HG02642 (cell line): ENCODE data around the gene SLC9A9.
A peak's percentile ranks its signal among the peaks of the same experiment; 100 is the strongest.

Experiments
- ATAC-seq: cut with Tn5 transposase; IDR thresholded peaks from one replicate; pipeline ENCODE4 v1.9.1; 2021; ENCODE audit warnings: mild to moderate bottlenecking; ENCODE audit not compliant: unreplicated experiment, poor library complexity

The SLC9A9 gene

DNA sequence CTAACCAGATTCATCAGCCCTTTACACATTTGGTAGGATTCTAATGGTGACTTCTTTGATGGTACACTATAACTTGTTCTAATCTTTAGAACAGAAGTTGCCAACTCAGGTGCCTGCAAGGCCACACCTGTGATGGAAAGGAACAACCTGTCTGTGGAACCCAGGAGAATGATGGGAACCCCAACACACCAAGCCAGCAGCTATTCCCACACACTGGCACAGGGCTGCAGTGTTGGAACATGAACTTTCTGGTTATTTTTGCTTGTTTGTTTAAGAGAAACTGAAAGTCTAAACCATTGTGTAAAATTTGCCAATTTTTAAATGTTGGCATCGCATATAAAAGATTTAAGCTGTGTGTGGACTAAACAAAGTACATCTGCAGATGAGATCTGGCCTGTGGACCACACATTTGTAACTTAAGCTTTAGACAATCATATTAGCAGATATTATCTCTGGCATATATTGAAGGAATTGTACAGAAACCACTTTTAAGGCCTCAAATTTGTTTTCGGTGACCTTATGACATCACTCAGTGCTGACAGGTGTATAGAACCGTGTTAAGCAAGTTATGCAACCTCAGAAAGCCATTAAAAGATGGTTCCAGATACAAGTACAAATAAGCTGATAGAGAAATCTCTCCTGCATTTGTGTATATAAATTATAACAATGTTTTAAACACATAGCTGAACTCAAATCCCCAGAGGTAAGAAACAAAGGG lies 242.9 kb downstream of the SLC9A9 start:
- ATAC-seq, result peak; percentile 24

DNA sequence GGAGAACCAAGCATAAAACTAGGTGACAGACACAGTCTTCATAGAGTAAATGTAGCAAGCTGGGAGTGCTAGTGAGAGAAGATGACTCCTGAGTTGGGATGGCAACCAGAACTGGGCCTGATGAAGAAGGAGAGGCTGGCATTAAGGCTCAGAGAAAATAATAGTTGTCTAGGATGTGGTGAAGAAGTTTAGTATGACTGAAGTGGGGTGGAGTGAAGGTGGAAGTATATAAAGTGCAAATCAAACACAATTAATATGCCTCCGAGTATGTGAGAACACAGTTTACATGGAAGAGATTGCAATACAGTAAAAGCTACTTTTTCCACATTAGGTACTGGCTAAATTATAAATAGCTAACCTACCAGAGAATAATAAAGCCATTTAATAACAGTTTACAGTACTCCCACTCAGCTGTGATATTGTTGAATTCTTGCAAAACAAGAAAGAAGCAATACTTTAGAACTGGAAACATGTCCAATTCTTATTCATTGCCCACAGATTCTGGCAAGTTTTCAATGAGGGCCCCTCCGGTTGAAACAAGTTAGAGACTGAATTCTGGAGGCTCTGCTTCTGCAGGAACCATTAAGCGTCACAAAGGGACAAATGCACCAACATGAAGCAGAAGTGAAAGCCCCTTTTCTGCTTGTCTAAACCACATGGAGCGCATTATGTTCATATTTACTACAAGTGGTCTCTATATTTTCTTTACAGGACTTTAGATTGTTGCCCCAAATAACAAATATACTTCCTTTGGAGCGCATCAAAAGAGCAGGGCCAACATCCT lies 243.7 kb downstream of the SLC9A9 start:
- ATAC-seq, result peak; percentile 89

DNA sequence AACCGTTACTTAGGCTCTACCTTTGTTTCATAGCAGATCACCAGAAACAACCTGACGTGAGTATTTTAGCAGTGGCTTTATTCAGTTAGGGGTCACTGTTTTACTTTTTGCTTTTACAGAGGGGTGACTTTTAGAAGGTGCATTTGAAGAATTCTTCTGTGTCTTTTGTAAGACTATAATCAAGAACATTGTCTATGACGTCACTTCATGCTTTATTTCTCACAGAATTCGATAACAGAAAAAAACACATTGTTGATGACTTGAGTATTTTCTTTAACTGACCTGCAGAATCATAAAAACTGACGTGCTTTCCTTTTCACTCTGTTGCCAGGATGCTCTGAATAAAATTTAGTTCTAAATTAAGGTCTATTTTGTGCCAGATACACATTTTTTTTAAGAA lies 244.5 kb downstream of the SLC9A9 start:
- no peak for ATAC-seq

DNA sequence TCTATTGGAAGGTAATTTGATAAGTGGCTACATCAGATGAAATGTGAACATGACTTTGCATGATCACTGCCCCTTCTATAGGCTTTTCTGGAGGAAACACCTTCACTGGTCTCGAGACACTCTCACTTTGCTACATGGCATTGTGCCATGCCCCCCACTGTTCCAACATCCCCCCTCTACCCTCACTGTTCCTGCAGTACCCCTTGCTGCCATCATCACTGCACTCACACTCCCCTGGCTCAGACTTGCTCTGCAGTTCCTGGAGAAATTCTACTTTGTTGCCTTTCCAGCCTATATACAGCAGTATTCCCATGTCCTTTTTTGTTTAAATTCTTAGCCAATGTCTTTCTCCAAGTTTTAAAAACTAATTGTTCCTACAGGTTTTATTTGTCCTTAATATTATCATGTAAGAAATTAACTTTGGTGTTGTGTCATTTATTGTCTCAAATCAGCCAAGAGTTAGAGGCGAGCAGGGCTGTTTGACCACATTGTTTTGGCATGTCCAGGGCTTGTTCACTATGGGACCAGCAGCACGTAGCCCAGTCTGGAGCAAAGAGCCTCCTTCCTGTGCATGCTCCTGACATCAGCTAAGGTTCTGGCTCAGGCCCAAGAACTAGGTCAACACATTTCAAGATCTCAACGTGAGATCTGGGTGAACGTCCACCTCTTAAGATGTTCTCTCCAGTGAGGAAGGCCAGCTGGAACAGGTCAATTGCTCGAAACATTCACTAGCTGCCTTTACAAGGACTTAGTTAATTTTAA lies 246.4 kb downstream of the SLC9A9 start:
- no peak for ATAC-seq

DNA sequence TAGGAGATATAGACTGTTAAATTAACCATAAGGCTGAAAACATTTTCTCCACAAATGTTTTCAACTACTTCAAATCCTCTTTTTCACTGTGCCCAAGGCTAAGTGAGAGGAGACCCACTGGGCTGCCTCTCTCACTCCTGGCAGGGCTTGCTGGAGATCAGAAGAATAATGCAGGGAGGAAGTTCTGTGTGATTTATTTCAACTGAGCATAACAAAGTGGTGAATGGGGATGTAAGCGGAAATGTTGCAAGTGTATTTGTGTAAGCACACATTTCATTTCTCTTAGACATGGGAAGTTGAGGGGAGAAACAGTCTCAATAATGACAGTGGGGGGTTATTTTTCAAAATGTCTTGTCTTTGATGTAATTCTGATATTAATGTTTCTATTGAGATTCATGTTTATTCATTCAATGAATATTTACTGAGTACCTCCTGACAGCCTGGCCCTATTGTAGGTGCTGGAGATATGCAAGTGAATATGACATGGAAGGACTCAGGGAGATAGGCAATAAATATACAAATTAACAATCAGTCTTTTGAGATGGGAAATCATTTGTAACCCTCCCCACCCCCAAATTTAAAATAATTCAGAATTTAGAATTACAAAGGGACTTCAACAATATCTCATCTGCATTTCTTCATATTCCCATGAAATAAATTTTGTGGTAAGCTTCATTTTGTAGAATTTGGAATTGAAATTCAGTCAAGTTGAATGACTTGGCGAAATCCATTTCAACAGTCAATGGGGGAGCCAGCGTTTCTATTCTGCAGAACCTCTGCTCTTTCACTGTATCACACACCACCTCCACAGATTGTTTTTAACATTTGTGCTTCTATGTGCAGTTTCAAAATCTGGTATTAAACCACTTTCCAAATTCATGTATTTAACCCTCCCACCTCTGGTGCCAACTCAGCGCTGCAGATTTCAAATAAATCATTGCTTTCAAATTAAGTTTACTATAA lies 247.2 kb downstream of the SLC9A9 start:
- no peak for ATAC-seq

DNA sequence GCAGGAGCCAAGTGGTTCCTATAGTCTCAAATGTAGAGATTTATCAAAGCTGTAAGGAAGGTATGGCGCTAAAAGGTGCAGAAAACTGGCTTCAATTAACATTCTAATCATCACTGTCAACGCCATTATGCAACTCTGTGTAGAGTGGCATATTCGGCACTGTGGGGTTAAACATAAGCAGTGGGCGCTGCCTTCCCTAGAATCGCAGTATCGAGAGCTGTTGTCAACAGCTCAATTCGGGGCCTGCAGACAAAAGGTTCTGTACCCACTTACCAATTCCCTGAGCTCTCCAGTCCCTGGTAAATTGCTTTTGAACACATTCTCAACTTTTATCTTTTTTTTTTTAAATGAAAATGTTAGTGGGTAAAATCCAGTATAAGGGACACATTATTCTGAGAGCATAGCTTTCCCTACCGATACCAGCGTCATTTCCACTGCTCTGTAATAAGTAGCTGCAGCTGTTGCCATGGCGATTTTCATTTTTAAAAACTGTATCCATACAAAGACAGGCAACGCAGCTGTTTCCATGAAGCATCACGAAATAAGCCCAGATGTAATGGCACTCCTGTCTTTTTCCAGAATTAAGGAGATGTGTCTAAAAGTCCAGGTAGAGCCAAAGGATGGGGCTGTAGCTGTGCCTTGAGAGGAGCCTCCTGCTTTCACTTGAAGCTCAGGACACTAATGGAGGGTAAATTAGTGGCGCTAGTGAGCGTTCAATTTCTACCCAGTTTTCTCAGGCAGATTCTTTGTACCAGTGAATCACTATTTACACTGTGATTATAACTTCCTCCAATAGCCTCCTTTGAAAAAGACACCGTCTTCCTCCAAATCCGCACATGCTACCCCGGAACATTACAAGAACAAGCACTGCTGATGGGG lies 250.3 kb downstream of the SLC9A9 start:
- ATAC-seq, result no peak

DNA sequence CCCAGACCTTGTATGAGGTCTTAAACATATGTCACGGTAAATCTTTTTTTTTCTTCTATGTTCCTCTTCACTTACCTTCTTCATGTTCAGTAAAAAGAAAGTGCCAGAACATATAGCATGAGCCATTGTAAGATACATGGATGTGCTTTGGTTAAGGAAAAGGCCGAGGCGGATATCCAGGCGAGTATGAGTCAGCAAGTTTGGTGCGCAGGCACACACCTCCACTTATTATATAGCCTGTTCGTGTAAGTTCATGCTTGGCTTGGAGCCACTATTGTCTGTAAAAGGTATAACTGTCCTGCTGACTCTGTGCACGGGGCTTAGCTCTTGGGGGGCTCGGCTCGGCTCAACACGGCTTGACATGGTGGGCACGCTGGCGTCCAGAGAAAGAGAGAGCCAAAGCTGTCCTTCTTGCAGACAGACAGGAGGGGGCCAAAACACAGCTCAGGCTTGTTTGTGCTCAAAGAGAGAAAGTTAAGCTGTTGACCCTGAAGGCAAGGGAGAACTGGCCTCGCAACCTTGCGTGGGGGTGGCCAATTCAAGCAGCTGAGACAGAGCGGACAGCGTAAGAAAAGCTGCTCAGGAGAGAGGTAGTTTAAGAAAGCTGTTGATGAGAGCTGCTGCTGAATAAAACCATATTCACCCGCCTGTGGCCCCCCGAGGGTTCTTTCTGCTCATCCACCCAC lies 251.2 kb downstream of the SLC9A9 start:
- no peak for ATAC-seq

DNA sequence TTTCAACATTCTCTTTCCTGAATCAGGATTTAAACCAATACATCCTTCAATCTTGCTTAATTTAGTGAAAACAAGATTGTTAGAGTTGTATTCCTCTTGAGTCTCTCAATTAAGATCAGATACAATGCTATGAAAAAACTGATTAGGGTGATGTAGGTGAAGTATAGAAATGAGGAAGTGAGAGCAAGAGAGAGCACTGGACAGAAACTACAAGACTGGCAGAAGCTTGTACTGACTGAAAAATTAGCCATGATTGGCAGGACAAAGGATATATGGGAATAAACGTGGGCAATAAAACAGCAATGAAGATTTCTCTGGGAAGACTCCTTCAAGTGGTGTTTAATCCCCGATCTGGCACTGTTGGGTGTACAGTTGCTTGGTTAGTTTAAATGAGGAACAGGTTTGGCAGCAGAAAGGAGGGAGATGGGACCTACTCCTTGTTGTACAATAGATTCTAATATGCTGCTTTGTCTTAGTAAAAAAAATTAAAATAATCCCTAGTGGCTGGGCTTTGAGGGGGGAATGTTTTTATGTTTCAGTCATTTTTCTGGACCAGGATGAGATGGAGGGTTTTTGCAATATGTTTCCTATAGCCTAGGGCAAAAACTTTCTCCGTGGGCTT lies 252.7 kb downstream of the SLC9A9 start:
- peak; percentile 96 for ATAC-seq

DNA sequence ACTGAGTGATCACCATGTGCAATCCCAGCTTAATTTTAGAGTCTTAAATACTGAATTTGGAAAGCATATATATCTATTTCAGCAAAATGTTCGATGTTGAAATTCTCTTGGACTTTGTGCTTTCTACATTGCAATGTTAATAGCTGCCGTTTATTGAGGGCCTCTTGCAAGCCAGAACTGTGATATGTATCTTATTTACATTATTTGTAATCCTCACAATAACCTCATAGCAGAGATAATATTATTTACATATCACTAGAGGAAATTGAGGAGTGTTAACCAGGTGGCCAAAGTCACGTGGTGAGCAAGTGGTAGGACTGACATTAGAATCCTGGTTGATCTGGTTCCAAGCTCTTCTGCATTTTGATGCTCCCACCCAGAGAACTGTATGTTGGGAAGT lies 254.1 kb downstream of the SLC9A9 start:
- ATAC-seq, result no peak

DNA sequence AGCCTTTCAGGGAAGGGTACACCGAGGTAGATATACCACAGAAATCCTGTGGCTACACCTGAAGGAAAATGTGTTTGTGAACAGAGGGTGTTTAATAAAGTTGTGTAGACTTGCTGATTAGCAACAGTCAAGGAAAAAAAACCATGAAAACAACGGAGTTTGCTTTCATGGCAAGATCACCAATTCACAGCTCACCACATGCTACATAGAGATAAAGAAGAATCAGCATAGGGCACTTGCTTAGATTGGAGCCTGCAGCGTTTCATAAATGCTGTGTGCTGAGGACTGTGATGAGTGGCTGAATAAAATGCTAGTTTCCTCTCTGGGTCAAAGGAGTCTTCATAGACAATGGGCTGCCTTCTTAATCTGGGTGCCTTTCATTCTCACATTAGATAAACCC lies 257.6 kb downstream of the SLC9A9 start:
- ATAC-seq, result no peak

DNA sequence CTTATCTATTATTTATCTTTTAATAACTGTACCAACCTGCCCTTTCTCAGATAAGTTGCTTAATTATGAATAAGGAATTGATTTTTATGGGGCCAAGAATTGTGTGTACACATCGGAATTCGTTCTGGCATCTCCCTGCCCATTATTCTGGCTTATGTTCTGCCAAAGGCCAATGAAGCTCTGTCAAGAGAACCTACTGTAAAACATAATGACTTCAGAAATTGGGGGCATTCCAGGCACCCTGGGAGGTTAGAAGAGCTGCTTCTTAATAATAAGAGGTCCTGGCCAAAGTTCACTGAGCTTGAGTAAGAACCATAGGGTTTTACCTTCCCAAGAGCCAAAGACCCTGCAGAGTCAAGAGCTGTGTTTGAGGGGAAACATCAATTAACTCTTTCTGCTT lies 261.7 kb downstream of the SLC9A9 start:
- ATAC-seq, result no peak

DNA sequence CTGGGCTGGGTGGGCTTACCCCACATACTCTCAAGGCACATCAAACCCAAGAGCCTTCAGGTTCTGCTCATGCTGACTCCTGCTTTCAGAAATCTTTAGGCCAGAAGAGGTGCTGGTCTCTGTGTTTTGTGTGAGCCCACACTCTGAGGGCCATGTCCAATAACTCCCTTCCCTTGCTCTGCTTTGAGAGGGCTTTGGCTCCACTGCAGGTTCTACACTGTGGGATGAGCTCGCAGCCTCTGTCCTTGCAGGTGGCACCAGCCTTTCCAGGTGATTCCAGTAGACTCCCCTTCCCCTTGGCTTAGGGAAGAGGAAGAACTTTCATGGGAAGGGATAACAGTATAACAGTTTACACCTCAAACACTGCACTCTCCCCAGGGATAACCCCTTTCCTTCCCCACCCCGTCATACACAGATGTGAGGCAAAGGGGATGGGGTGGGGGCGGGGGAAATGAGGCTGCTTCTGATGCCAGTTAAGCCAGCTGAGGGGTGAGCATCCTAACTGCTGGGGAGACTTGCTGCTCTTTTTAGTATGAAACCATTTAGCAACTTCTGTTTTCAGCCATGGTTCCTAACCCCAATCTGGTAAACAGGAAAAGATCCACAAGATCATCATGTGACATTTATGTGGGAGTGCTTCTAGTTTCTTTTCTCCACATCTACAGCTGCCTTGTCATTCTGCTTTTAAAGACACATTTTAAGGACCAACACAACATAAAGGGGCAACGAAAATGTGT lies 262.4 kb downstream of the SLC9A9 start:
- ATAC-seq, result peak; percentile 43

DNA sequence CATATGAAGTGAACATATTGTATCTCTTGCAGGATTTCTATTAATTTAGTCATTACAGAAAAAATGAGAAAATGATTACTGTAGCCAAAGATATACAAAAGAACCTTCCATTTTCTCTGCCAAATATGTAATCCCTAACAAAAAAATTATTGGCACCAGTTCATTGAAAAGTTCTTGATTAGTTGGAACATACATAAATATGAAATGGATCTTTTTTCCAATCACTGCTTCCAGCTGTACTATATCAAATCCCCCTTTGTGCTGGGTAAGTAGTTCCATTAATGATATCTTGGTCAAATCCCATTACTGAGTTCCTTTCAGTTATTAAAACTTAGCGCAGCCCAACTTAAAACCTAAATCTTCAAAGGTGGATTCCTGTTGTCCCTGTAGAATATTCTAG lies 263.8 kb downstream of the SLC9A9 start:
- ATAC-seq, result no peak

DNA sequence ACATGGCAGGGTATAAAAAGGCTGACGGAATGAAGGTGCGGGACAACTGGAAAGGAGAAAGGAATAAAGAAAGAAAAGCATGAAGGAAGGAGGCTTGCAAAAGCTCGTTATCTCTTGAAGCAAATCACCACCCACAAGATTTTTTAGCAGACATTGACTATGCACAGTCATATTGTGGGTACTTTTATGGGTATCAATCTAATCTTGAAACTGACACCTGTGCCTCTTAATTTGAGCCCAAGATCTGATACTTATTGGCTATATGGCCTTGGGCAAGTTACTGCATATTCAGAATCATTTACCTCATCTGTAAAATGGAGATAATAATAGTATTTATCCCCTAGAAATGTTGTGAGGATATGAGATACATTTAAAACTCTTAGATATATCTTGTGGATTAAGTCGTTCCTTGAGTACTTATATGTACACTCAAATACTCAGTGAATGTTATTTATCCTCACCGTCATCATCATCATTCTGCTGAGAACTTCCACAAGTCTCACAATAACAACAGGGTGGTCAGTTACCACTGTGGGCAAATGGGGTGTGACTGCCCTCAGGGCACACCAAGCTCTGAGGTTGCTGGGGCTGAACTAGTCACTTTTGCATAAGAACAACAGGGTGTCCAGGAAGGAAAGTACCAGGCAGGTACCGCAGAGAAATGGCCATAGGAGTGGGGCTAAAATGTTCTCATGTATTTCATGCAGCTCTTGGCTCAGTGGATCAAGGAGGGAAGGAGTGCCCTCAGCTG lies 266.1 kb downstream of the SLC9A9 start:
- ATAC-seq, result no peak

DNA sequence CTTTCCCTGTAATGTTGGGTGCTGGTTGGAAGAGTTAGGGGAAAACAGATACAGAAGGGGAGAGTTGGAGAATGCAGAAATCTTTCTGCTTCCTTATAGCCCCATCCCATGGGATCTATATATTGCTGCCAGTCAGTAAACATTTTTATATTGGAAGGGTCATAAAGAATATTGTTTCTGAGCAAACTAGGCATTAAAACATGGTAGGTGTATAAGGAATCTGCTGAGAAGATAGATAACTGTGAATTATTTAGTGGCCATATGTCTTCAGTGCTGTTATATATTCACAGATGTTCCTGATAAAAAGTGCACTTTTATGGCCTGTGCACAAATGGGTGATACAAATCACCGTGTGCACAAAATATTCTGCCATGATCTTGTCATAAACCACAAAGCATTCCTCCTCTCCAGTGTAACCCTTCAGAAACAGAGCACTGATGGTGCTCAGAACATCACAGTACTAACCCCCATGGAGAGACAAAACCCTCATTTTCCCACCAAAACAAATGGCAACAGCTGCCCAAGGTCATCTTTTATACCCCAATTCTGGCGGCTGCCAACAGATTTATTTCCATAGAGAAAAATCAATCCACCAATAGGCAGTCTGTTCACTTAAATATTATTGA lies 269.3 kb downstream of the SLC9A9 start:
- ATAC-seq, result no peak

DNA sequence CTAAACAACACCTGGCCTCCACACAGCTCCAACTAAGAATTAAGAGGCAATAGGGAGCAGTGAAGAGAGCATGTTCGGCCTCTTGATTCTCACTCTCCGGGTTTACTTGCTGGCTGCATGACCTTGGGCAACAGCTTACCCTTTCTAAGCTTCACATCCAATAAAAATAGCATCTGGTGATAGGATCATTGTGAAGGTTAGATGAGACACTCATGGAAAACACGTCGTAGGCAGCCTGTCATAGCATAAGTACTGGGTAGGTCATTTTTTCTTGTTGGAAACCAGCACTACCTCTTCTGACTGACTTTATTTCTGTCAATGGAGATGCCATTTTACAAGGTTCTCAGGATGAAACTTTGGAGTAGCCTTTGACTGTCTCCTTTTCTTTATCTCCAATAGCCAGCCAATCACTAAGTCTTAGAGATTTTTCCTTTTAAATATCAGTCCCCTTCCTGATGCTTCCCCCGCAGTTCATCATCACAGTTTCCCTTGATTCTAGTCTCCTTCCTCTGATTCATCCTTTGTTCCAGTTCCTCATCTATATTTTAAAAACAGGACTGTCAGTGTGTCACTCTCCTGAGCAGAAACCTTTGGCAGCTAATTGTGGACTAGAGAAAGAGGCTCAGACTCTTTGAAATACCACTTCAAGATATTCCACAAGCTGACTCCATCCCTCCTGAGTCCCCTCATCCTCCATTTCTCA lies 271.5 kb downstream of the SLC9A9 start:
- ATAC-seq, result no peak
